ENCODE data around the gene RMRP. TPM values are rescaled to one million over a fixed set of nuclear protein-coding genes. Genes with fewer than 3 reads are reported as not detected.

Gene RMRP
- total RNA-seq, 1 donor, result 88,726 TPM

GRCh38 chr9:35660966-35661415 lies 3.2 kb upstream of the RMRP start:
- no peaks in the 10 kb centered on the region for H4K20me1 ChIP-seq (ENCODE audit: insufficient read depth, low read length)
- no peak for DNase-seq (ENCODE audit: insufficient read length, low spot score, missing footprints)
- H3K79me2 ChIP-seq (ENCODE audit: insufficient read depth, low read length), result peaks cover 10% of the 10 kb centered on the region
- no peaks in the 10 kb centered on the region for H3K9me3 ChIP-seq (ENCODE audit: low read depth, low read length)
- no peak overlapping the region for H3K4me2 ChIP-seq (ENCODE audit: insufficient read depth, low read length)
- no peak overlapping the region for H3K4me3 ChIP-seq (ENCODE audit: insufficient read depth, low read length)
- no peak overlapping the region for H2AFZ ChIP-seq (ENCODE audit: low read length)
- H3K27ac ChIP-seq (ENCODE audit: low read depth, low read length), result peak overlapping the region; percentile 100
- H3K4me1 ChIP-seq (ENCODE audit: insufficient read depth, low read length), result peaks cover 34% of the 10 kb centered on the region
- TF ChIP-seq, protein P1, sequence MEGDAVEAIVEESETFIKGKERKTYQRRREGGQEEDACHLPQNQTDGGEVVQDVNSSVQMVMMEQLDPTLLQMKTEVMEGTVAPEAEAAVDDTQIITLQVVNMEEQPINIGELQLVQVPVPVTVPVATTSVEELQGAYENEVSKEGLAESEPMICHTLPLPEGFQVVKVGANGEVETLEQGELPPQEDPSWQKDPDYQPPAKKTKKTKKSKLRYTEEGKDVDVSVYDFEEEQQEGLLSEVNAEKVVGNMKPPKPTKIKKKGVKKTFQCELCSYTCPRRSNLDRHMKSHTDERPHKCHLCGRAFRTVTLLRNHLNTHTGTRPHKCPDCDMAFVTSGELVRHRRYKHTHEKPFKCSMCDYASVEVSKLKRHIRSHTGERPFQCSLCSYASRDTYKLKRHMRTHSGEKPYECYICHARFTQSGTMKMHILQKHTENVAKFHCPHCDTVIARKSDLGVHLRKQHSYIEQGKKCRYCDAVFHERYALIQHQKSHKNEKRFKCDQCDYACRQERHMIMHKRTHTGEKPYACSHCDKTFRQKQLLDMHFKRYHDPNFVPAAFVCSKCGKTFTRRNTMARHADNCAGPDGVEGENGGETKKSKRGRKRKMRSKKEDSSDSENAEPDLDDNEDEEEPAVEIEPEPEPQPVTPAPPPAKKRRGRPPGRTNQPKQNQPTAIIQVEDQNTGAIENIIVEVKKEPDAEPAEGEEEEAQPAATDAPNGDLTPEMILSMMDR (IDR thresholded peaks at IDR 0.05; ENCODE audit: extremely low read depth, low read depth, low read length), result peak; percentile 52
- peaks cover 22% of the 10 kb centered on the region for H3K36me3 ChIP-seq (ENCODE audit: insufficient read depth, low read length)
- H3K27me3 ChIP-seq (ENCODE audit: insufficient read depth, low read length), result no peaks in the 10 kb centered on the region

- peak overlapping the region; percentile 92 for H3K4me2 ChIP-seq (ENCODE audit: insufficient read depth, low read length)
- H3K4me1 ChIP-seq (ENCODE audit: insufficient read depth, low read length), result peaks cover 25% of the 10 kb centered on the region
- H3K9me3 ChIP-seq (ENCODE audit: low read depth, low read length), result no peaks in the 10 kb centered on the region
- peak overlapping the region; percentile 84 for H3K4me3 ChIP-seq (ENCODE audit: insufficient read depth, low read length)
- TF ChIP-seq, protein P1 (IDR thresholded peaks at IDR 0.05; ENCODE audit: extremely low read depth, low read depth, low read length), result no peak
- H2AFZ ChIP-seq (ENCODE audit: low read length), result no peak overlapping the region
- no peaks in the 10 kb centered on the region for H3K27me3 ChIP-seq (ENCODE audit: insufficient read depth, low read length)
- H3K79me2 ChIP-seq (ENCODE audit: insufficient read depth, low read length), result peaks cover 10% of the 10 kb centered on the region
- no peak for DNase-seq (ENCODE audit: insufficient read length, low spot score, missing footprints)
- no peaks in the 10 kb centered on the region for H4K20me1 ChIP-seq (ENCODE audit: insufficient read depth, low read length)
- peak overlapping the region; percentile 100 for H3K27ac ChIP-seq (ENCODE audit: low read depth, low read length)
- H3K36me3 ChIP-seq (ENCODE audit: insufficient read depth, low read length), result peaks cover 22% of the 10 kb centered on the region
Observed at GRCh38 chr9:35659340-35659739, 1.5 kb upstream of the RMRP start.

DNA sequence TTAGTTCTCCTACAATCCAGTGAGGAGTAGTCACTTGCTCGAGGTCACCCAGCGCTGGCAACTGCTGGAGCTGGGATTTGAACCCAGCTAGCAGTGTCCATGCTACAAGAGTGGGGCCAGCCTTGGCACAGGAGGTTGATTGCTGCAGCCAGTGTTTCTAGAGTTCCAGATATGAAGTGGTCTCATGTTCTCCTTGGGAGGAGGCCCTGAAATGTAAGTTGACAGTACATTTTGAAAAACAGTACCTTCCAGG lies 1.1 kb upstream of the RMRP start:
- H3K27me3 ChIP-seq (ENCODE audit: insufficient read depth, low read length), result no peaks in the 10 kb centered on the region
- peaks cover 10% of the 10 kb centered on the region for H3K79me2 ChIP-seq (ENCODE audit: insufficient read depth, low read length)
- TF ChIP-seq, protein P1 (IDR thresholded peaks at IDR 0.05; ENCODE audit: extremely low read depth, low read depth, low read length), result no peak
- peaks cover 20% of the 10 kb centered on the region for H3K4me1 ChIP-seq (ENCODE audit: insufficient read depth, low read length)
- H3K4me3 ChIP-seq (ENCODE audit: insufficient read depth, low read length), result peak overlapping the region; percentile 84
- H3K4me2 ChIP-seq (ENCODE audit: insufficient read depth, low read length), result peak overlapping the region; percentile 92
- H2AFZ ChIP-seq (ENCODE audit: low read length), result peak overlapping the region; percentile 71
- no peaks in the 10 kb centered on the region for H3K9me3 ChIP-seq (ENCODE audit: low read depth, low read length)
- peak; percentile 91 for DNase-seq (ENCODE audit: insufficient read length, low spot score, missing footprints)
- no peaks in the 10 kb centered on the region for H4K20me1 ChIP-seq (ENCODE audit: insufficient read depth, low read length)
- peaks cover 22% of the 10 kb centered on the region for H3K36me3 ChIP-seq (ENCODE audit: insufficient read depth, low read length)
- peak overlapping the region; percentile 100 for H3K27ac ChIP-seq (ENCODE audit: low read depth, low read length)

DNA sequence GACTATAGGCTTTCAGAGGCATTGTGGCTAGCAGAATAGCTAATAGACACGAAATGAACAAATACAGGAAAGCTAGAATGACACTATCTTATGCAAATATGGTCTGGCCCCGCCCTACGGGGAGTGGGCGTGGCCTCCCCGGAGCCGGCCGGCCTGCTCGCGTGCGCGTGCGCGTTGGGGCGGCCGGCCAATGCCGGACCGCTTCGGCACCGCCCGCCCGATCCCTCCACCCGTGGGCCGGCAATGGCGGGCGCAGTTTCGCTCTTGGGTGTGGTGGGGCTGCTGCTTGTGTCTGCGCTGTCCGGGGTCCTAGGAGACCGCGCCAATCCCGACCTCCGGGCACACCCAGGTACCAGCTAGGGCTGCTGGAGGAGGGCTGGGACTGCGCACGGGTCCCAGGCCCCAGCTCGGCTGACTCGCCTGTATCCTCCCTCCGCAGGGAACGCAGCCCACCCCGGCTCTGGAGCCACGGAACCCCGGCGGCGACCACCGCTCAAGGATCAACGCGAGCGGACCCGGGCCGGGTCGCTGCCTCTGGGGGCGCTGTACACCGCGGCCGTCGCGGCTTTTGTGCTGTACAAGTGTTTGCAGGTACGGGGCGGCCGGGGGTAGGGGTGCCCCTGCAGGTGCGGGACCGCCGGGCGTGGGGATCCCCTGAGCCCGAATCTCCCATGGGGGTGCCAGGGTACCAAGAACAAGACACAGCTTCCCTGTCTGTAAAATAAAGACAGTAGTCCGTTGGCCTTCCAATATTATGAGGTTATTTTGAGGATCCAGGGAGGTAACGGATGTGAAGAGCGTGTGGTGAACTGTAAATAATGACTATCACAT lies 533 bp upstream of the RMRP start, which contains the start of gene CCDC107:
TSS of gene CCDC107 (plus strand) at position 156 of the 831 bp plus-strand sequence. CDS start at position 244, 88 bp downstream.
- no peaks in the 10 kb centered on the region for H3K27me3 ChIP-seq (ENCODE audit: insufficient read depth, low read length)
- no peaks in the 10 kb centered on the region for H3K9me3 ChIP-seq (ENCODE audit: low read depth, low read length)

More for the DNA sequence above, 533 bp upstream of the RMRP start, which contains the start of gene CCDC107:
- DNase-seq (ENCODE audit: insufficient read length, low spot score, missing footprints), result peak; percentile 96
- H3K79me2 ChIP-seq (ENCODE audit: insufficient read depth, low read length), result peaks cover 10% of the 10 kb centered on the region
- H4K20me1 ChIP-seq (ENCODE audit: insufficient read depth, low read length), result no peaks in the 10 kb centered on the region
- H3K4me3 ChIP-seq (ENCODE audit: insufficient read depth, low read length), result peak within 1 kb of the TSS; percentile 84
- peak within 1 kb of the TSS; percentile 92 for H3K4me2 ChIP-seq (ENCODE audit: insufficient read depth, low read length)
- TF ChIP-seq, protein P1 (IDR thresholded peaks at IDR 0.05; ENCODE audit: extremely low read depth, low read depth, low read length), result peak; percentile 42
- H3K27ac ChIP-seq (ENCODE audit: low read depth, low read length), result peak within 1 kb of the TSS; percentile 100
- H2AFZ ChIP-seq (ENCODE audit: low read length), result peak within 1 kb of the TSS; percentile 79
- peaks cover 22% of the 10 kb centered on the region for H3K36me3 ChIP-seq (ENCODE audit: insufficient read depth, low read length)
- H3K4me1 ChIP-seq (ENCODE audit: insufficient read depth, low read length), result peaks cover 19% of the 10 kb centered on the region

All from osteoblast (primary cell).